Panc1 (cell line): ENCODE measurements around the gene DELE1. TPM values are rescaled to one million over a fixed set of nuclear protein-coding genes. Genes with fewer than 3 reads are reported as not detected.

Experiments
- ATAC-seq: fragments of 200-7000 bp; cut with Tn5 transposase; 2 replicates; pipeline ENCODE4 v1.9.1; 2020; ENCODE audit warnings: mild to moderate bottlenecking, moderate library complexity
- BruUV-seq: library from RNA; stranded (reverse); fragments of 400-500 nt; replicated peaks from 2 replicates; lab custom pipeline; 2021; lab: Mats Ljungman, UMichigan
- CTCF ChIA-PET: fragments of 300-600 bp; sonication (Branson Sonifier 250); formaldehyde crosslinking; loops from one replicate; lab custom pipeline; 2022; ENCODE audit warnings: antibody characterized with exemption; lab: Charles Lee
- POLR2A ChIA-PET: fragments of 300-600 bp; sonication (Branson Sonifier 250); formaldehyde crosslinking; loops from one replicate; lab custom pipeline; 2022; ENCODE audit warnings: antibody characterized with exemption; lab: Charles Lee
- DNase-seq: peaks from one replicate; pipeline ENCODE4 v3.0.0-alpha.2; 2010; ENCODE audit warnings: low read depth, low spot score
- H3K27ac ChIP-seq: 2 replicates; pipeline ENCODE4 v1.5.1; 2011; ENCODE audit warnings: mild to moderate bottlenecking, low read length, inconsistent platforms
- H3K27me3 ChIP-seq: fragments of 200-500 bp; sonication (Bioruptor generic); 2 replicates; pipeline ENCODE4 v1.6.0; 2014; ENCODE audit warnings: low read length, inconsistent platforms; ENCODE audit not compliant: control insufficient read depth, insufficient read depth
- H3K36me3 ChIP-seq: fragments of 200-500 bp; sonication (Bioruptor generic); 2 replicates; pipeline ENCODE4 v1.5.1; 2014; ENCODE audit warnings: inconsistent platforms, mild to moderate bottlenecking, low read length, moderate library complexity; ENCODE audit not compliant: control insufficient read depth, insufficient read depth
- H3K4me1 ChIP-seq: 2 replicates; pipeline ENCODE4 v1.5.1; 2011; ENCODE audit warnings: inconsistent platforms, mild to moderate bottlenecking, low read length, moderate library complexity; ENCODE audit not compliant: control insufficient read depth, insufficient read depth
- H3K4me3 ChIP-seq, 2 experiments: 2 replicates each; pipeline ENCODE4 v1.5.1; 2011 to 2012; ENCODE audit warnings: low read depth in 2 of 2, low read length in 2 of 2, mild to moderate bottlenecking in 2 of 2, inconsistent platforms in 1 of 2, moderate library complexity in 1 of 2
- H3K9me3 ChIP-seq: fragments of 200-500 bp; sonication (Bioruptor generic); 2 replicates; pipeline ENCODE4 v1.5.1; 2014; ENCODE audit warnings: low read depth, mild to moderate bottlenecking, inconsistent platforms, low read length, moderate library complexity; ENCODE audit not compliant: control insufficient read depth, insufficient read depth
- POLR2AphosphoS5 ChIP-seq: IDR thresholded peaks from 2 replicates; pipeline ENCODE4 v1.6.1; 2012; ENCODE audit warnings: mild to moderate bottlenecking, low read depth, low read length, moderate library complexity
- SIN3A ChIP-seq: IDR thresholded peaks from 2 replicates; pipeline ENCODE4 v1.6.1; 2012; ENCODE audit warnings: low read depth, mild to moderate bottlenecking, low read length, moderate library complexity, borderline replicate concordance; ENCODE audit not compliant: insufficient read depth
- TCF7L2 ChIP-seq: IDR thresholded peaks from 2 replicates; pipeline ENCODE4 v1.6.1; 2011; ENCODE audit warnings: mild to moderate bottlenecking, low read depth, low read length, inconsistent platforms
- in situ Hi-C: cut with HindIII; loops from 2 replicates; pipeline ENCODE4 v1.10.0; 2016; ENCODE audit warnings: low sequenced_read_pairs, low pct_unique_long_range_greater_than_20kb
- intact Hi-C: fragments of 100-400 bp; cut with micrococcal nuclease; formaldehyde crosslinking; loops from one replicate; pipeline ENCODE4 v1.10.0; 2022; ENCODE audit not compliant: unreplicated experiment
- total RNA-seq: library from RNA; stranded (reverse); gene quantifications from one replicate; pipeline ENCODE4 v1.2.1, GENCODE V29; 2021; ENCODE audit not compliant: unreplicated experiment
- TF ChIP-seq, protein P1 (sequence below), 2 experiments: IDR thresholded peaks; 2 replicates each; pipeline ENCODE4 v1.6.1; 2011 to 2012; ENCODE audit warnings: low read depth in 2 of 2, control low read depth in 1 of 2, low read length in 1 of 2, mild to moderate bottlenecking in 1 of 2, moderate library complexity in 1 of 2; ENCODE audit not compliant: insufficient read depth in 1 of 2
- TF ChIP-seq, protein P2 (sequence below): fragments of 450-650 bp; IDR thresholded peaks from 2 replicates; pipeline ENCODE4 v1.5.1; 2017; ENCODE audit warnings: mild to moderate bottlenecking

DELE1 gene
- total RNA-seq, 1 experiment from 2014 or later, result 78.4 TPM

DNA sequence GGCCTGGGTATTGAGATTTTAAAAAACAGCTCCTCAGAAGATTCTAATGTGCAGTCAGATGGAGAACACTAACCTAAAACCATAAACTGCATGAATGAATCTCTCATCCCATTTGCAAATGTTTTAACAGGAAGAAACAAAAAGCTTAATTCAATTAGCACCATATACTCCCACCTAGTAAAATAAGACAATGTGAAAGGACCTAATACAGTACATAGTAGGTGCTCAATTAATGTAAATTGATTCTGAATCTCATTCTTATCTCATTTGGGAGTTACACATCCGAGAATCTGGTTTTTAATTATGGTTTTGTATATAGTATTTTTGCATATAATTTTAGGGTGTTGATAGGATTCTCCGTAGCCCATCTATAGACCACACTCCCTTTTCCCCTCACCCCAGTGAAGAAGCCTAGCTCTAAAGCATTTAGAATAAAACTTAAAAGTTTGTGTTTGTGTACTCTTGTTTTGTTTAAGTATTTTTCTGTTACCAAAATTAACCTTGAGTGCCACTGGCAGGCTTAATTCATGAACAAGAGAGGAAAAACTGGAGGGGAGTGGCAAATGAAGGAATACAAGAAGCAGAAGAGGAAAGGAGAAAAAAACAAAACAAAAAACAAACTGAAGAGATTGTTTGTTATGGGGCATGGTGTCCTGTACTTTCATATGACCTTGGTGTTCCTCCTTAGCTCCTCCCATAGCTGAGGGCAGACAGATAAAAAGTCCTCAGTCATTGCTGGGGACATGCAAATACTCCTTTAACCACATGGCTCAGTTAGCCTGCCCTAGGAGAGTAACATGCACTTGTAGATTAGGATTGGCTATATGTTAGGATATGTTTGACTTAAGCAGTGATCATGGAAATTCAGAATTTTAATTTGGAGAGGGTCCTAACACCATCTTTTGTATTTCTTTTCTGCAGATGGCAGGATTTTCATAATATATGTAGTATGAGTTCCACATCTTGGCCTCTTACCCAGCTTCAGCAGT is 46.4 kb downstream of the DELE1 start:
- Histone ChIP-seq H3K27me3 (no peaks in the 10 kb centered on the region), H3K4me3 (peak overlapping the region; percentile 95 to 96), H3K4me1 (peaks cover 13% of the 10 kb centered on the region), H3K9me3 (no peaks in the 10 kb centered on the region), H3K36me3 (peaks cover 32% of the 10 kb centered on the region), H3K27ac (peak overlapping the region; percentile 92)
- POLR2A ChIA-PET, result no interaction called here
- CTCF ChIA-PET, result interaction anchor here (1.0 to 1.9 kb wide), 4 partner anchors 8 to 91 kb away, joined by 3 to 9 read pairs (median 4); partner anchors contain the start of gene PCDH12
- ATAC-seq (no peak), DNase-seq (no peak)
- TSS peak; percentile 66 for BruUV-seq
- intact Hi-C loops (loop anchor here (10.0 kb wide), 1 partner anchor 305 kb away; no protein-coding TSS in a partner anchor), in situ Hi-C loops (no loop called here)
- TF ChIP-seq SIN3A, result no peak
- TF ChIP-seq, protein P1, sequence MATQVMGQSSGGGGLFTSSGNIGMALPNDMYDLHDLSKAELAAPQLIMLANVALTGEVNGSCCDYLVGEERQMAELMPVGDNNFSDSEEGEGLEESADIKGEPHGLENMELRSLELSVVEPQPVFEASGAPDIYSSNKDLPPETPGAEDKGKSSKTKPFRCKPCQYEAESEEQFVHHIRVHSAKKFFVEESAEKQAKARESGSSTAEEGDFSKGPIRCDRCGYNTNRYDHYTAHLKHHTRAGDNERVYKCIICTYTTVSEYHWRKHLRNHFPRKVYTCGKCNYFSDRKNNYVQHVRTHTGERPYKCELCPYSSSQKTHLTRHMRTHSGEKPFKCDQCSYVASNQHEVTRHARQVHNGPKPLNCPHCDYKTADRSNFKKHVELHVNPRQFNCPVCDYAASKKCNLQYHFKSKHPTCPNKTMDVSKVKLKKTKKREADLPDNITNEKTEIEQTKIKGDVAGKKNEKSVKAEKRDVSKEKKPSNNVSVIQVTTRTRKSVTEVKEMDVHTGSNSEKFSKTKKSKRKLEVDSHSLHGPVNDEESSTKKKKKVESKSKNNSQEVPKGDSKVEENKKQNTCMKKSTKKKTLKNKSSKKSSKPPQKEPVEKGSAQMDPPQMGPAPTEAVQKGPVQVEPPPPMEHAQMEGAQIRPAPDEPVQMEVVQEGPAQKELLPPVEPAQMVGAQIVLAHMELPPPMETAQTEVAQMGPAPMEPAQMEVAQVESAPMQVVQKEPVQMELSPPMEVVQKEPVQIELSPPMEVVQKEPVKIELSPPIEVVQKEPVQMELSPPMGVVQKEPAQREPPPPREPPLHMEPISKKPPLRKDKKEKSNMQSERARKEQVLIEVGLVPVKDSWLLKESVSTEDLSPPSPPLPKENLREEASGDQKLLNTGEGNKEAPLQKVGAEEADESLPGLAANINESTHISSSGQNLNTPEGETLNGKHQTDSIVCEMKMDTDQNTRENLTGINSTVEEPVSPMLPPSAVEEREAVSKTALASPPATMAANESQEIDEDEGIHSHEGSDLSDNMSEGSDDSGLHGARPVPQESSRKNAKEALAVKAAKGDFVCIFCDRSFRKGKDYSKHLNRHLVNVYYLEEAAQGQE (IDR thresholded peaks at IDR 0.05; ENCODE audit: insufficient read depth in 1 of 2, low read depth in 2 of 2, low read length in 1 of 2), result no peak
- TF ChIP-seq, protein P2, sequence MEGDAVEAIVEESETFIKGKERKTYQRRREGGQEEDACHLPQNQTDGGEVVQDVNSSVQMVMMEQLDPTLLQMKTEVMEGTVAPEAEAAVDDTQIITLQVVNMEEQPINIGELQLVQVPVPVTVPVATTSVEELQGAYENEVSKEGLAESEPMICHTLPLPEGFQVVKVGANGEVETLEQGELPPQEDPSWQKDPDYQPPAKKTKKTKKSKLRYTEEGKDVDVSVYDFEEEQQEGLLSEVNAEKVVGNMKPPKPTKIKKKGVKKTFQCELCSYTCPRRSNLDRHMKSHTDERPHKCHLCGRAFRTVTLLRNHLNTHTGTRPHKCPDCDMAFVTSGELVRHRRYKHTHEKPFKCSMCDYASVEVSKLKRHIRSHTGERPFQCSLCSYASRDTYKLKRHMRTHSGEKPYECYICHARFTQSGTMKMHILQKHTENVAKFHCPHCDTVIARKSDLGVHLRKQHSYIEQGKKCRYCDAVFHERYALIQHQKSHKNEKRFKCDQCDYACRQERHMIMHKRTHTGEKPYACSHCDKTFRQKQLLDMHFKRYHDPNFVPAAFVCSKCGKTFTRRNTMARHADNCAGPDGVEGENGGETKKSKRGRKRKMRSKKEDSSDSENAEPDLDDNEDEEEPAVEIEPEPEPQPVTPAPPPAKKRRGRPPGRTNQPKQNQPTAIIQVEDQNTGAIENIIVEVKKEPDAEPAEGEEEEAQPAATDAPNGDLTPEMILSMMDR, result no peak
- no peak for TF ChIP-seq POLR2AphosphoS5
- no peak for TF ChIP-seq TCF7L2

DNA sequence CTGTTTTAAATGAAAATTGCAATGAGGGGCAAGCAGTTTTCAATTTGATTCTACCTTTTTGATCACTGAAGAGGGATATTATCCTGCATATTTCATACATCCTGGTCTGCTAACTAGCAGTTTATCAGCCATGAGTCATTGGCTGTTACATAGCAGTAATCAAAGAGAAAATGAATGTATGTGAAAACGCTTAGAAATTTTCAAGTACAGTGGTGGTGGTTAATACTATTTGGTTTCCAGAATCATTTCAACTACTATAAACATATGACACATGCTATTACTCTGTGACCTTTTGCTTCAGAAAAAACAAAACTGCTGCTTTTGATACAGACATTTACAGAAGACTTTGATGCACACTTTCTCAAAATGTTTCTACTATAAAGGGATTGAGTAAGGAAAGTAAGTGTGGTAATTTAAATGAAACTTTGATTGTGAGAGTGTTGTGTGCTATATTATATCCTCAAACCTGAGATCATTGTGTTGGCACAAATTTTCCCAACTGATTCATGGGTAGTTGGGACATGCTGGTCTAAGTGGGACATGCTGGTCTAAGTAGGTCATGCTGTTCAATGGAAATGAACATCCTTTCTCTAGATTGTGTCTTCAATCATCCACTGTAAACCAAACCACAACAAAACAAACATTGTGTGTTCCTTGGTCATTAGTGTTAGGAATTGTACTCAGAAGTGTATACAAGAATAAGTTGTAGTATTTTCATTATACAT is 50.4 kb downstream of the DELE1 start:
- peaks cover 9% of the 10 kb centered on the region for H3K4me1 ChIP-seq
- BruUV-seq, result no TSS peak
- no peak overlapping the region for H3K4me3 ChIP-seq
- ChIA-PET CTCF (no interaction called here), POLR2A (no interaction called here)
- no peaks in the 10 kb centered on the region for H3K9me3 ChIP-seq
- TF ChIP-seq POLR2AphosphoS5, result no peak
- ATAC-seq, result no peak
- intact Hi-C loops, result no loop called here
- H3K27ac ChIP-seq, result no peak overlapping the region
- H3K27me3 ChIP-seq, result no peaks in the 10 kb centered on the region
- in situ Hi-C loops, result no loop called here
- peaks cover 48% of the 10 kb centered on the region for H3K36me3 ChIP-seq
- no peak for DNase-seq
